Subcutaneous adipose tissue (tissue), 4 donors: ENCODE data around the gene TTLL13. TPM values are rescaled to one million over a fixed set of nuclear protein-coding genes. Genes with fewer than 3 reads are reported as not detected.

ENCODE experiments used
- CTCF ChIP-seq: fragments of 450-650 bp; IDR thresholded peaks from one replicate; pipeline ENCODE4 v1.5.1; 2016; ENCODE audit warnings: low read depth, mild to moderate bottlenecking, control low read depth, antibody characterized with exemption, moderate library complexity
- total RNA-seq, 4 donors: library from RNA; depleted of rRNA; stranded (reverse); fragments of >200 nt; gene quantifications; one replicate each; pipeline ENCODE4 v1.1.0, GENCODE V29; 2016

TTLL13 gene
- total RNA-seq, 4 donors from 2014 or later: 0.22 to 0.51 TPM; not detected in 2

- TF ChIP-seq CTCF: no peak
Measured at GRCh38 chr15:90262426-90262825, 13.1 kb downstream of the TTLL13 start.

DNA sequence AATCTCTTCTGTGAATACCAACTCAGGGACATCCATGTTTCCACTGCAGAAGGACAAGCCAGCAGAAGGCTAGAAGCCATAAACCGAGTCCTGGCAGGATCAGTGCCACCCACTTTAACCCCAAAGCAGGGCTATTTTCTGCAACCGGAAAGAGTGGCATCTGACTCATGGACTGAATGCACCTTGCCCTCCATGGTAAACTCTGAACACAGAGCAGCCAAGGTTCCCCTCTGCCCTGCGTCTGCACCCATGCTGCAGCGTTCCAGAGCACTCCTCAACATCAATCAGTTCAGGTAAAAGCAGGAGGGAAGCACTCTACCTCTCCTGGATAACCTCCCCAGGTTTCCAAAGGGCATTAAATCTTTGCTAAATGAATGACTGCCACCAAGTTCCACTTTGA, 15.3 kb downstream of the TTLL13 start:
- TF ChIP-seq CTCF: no peak

GRCh38 chr15:90265271-90266060, 16.1 kb downstream of the TTLL13 start, which contains the start of gene NGRN:
Gene NGRN, plus strand, starts transcription at chr15:90265672. Its CDS starts 41 bp downstream, at chr15:90265713.
- no peak for TF ChIP-seq CTCF

- TF ChIP-seq CTCF: no peak
Measured at GRCh38 chr15:90266061-90266431, 16.7 kb downstream of the TTLL13 start.

GRCh38 chr15:90266485-90266884, 17.1 kb downstream of the TTLL13 start:
- TF ChIP-seq CTCF: no peak

DNA sequence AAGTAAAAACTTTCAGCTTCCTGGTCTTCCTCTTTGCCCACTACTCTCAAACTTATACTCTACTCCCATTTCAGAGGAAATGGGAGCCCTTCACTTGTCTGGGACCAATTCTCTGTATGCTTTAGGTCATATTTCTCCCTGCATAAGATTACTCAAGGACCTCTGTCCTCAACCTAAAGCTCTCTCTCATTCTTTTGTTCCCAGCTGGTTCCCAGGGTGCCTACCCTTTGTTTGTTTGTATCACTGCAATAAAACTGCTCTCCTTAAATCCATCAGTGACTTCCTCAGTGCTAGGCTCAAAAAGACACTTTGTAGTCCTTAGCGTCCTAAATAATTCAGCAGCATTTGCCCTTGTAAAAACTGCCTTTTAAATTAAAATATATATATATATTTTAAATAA, 19.1 kb downstream of the TTLL13 start:
- TF ChIP-seq CTCF: no peak

DNA sequence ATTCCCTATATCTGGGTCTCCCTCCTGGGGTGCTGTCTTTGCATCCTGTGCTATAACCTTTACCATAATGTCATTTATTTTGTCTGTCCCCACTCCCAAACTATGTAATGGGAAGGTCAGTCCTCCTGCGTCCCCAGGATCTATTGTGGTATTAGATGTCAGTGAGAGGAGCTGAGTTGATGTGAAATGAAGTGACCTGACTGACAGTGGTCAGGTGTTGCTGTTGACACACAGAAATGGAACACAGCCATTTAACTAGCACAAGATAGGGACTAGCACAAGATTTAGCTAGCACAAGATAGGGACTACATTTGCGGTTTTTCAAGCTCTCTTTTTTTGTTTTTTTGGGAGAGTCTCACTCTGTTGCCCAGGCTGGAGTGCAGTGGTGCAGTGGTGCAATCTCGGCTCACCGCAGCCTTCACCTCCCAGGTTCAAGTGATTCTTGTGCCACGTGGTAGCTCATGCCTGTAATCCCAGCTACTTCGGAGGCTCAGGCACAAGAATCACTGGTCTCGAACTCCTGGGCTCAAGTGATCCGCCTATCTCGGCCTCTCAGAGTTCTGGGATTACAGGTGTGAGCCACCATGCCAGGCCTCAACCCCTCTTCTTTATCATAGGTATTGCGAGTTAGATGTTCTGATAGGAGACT, 21.3 kb downstream of the TTLL13 start:
- TF ChIP-seq CTCF: no peak
